C4-2B (cell line): ENCODE data around the gene ASMTL.

Experiments used
- CTCF ChIP-seq: fragments of 450-650 bp; conservative IDR thresholded peaks from 2 replicates; pipeline ENCODE4 v1.5.1; 2017; ENCODE audit warnings: mild to moderate bottlenecking
- ZFX ChIP-seq: fragments of 450-650 bp; IDR thresholded peaks from 2 replicates; pipeline ENCODE4 v1.6.1; 2017

GRCh38 chrX:1493877-1494510 lies 41.3 kb upstream of the ASMTL start:
- TF ChIP-seq ZFX (no peak), CTCF (no peak)
